A549 (cell line): Measurements from ENCODE around the gene PDGFC. TPM values are rescaled to one million over a fixed set of nuclear protein-coding genes. Genes with fewer than 3 reads are reported as not detected.

Experiments
- ATAC-seq, 2 experiments: fragments of 200-7000 bp in 1 of 2; fragments of >200 bp in 1 of 2; cut with Nextera tagmentation in 1 of 2; cut with Tn5 transposase in 1 of 2; 3 replicates each; pipeline versions ENCODE4 v1.8.0 to v1.9.1; 2018 to 2020; ENCODE audit warnings: mild to moderate bottlenecking in 1 of 2, moderate library complexity in 1 of 2
- CTCF ChIA-PET: fragments of 300-600 bp; sonication (Branson Sonifier 250); formaldehyde crosslinking; extraction: SDS; loops from one replicate; lab custom pipeline; 2021; ENCODE audit warnings: antibody characterized with exemption, inconsistent platforms; lab: Yijun Ruan, JAX
- POLR2A ChIA-PET: fragments of 350-600 bp; formaldehyde crosslinking; extraction: SDS; loops from one replicate; lab custom pipeline; 2021; ENCODE audit warnings: antibody characterized with exemption, inconsistent platforms; lab: Yijun Ruan, JAX
- DNase-seq, 2 experiments: peaks; one replicate each; pipeline versions ENCODE4 v3.0.0 to v3.0.0-alpha.2; 2011 to 2016; ENCODE audit warnings: low read depth in 1 of 2, low spot score in 1 of 2
- FAIRE-seq: peaks from 2 replicates; lab custom pipeline; 2011; peaks lifted over from hg19 to GRCh38; lab: Jason Lieb, UNC
- H3K27ac ChIP-seq, 2 experiments: fragments of >200 bp; sonication (Bioruptor Twin); formaldehyde crosslinking; 3 replicates each; pipeline ENCODE4 v1.5.1; 2016 to 2017
- H3K4me1 ChIP-seq: fragments of >200 bp; sonication (Bioruptor Twin); formaldehyde crosslinking; 3 replicates; pipeline ENCODE4 v1.6.1; 2016
- H3K4me2 ChIP-seq: fragments of >200 bp; sonication (Bioruptor Twin); formaldehyde crosslinking; 3 replicates; pipeline ENCODE4 v1.6.1; 2016
- H3K4me3 ChIP-seq: fragments of >200 bp; sonication (Bioruptor Twin); formaldehyde crosslinking; 3 replicates; pipeline ENCODE4 v1.5.1; 2016
- H3K9me3 ChIP-seq: fragments of >200 bp; sonication (Bioruptor Twin); formaldehyde crosslinking; 3 replicates; pipeline ENCODE4 v1.6.1; 2016
- BCL3 ChIP-seq: fragments of >200 bp; sonication (Bioruptor Twin); formaldehyde crosslinking; IDR thresholded peaks from 3 replicates; pipeline ENCODE4 v1.6.1; 2016
- CBX2 ChIP-seq: fragments of 200-600 bp; sonication (generic); IDR thresholded peaks from 2 replicates; pipeline ENCODE4 v1.6.1; 2016; ENCODE audit warnings: low read depth, mild to moderate bottlenecking, borderline replicate concordance
- CEBPB ChIP-seq, 2 experiments: fragments of >200 bp in 1 of 2; sonication (Bioruptor Twin) in 1 of 2; formaldehyde crosslinking in 1 of 2; IDR thresholded peaks; 2 replicates each; pipeline ENCODE4 v1.6.1; 2012 to 2016
- CHD2 ChIP-seq: fragments of 150-350 bp; IDR thresholded peaks from 2 replicates; pipeline ENCODE4 v1.6.1; 2014; ENCODE audit warnings: low read length; ENCODE audit not compliant: partially characterized antibody
- CTCF ChIP-seq: fragments of >200 bp; sonication (Bioruptor Twin); formaldehyde crosslinking; IDR thresholded peaks from 3 replicates; pipeline ENCODE4 v1.5.1; 2016
- EHF ChIP-seq: fragments of 250-450 bp; sonication (Bioruptor Pico); IDR thresholded peaks from 2 replicates; pipeline ENCODE4 v1.5.0; 2020; ENCODE audit warnings: mild to moderate bottlenecking
- ELK1 ChIP-seq: fragments of 150-350 bp; IDR thresholded peaks from 2 replicates; pipeline ENCODE4 v1.6.1; 2014; ENCODE audit warnings: low read depth, mild to moderate bottlenecking, low read length
- EP300 ChIP-seq, 2 experiments: fragments of >200 bp; sonication (Bioruptor Twin); formaldehyde crosslinking; IDR thresholded peaks; 2 replicates in 1 of 2; 3 replicates in 1 of 2; pipeline ENCODE4 v1.6.1; 2016 to 2017
- ESRRA ChIP-seq: fragments of 150-350 bp; IDR thresholded peaks from 2 replicates; pipeline ENCODE4 v1.6.1; 2014; ENCODE audit warnings: mild to moderate bottlenecking, low read length, borderline replicate concordance
- FOSB ChIP-seq: fragments of 250-450 bp; sonication (Bioruptor Pico); IDR thresholded peaks from 2 replicates; pipeline ENCODE4 v1.5.0; 2020; ENCODE audit warnings: mild to moderate bottlenecking, moderate library complexity
- FOXS1 ChIP-seq: fragments of 250-450 bp; sonication (Bioruptor Pico); IDR thresholded peaks from 2 replicates; pipeline ENCODE4 v1.5.0; 2020; ENCODE audit warnings: mild to moderate bottlenecking, moderate library complexity
- HOXA7 ChIP-seq: fragments of 250-450 bp; sonication (Bioruptor Pico); IDR thresholded peaks from 2 replicates; pipeline ENCODE4 v1.5.0; 2020; ENCODE audit warnings: mild to moderate bottlenecking, moderate library complexity
- HOXB5 ChIP-seq: fragments of 250-450 bp; sonication (Bioruptor Pico); IDR thresholded peaks from 2 replicates; pipeline ENCODE4 v1.5.0; 2020; ENCODE audit warnings: mild to moderate bottlenecking, moderate library complexity
- KDM5A ChIP-seq: fragments of 200-600 bp; sonication (generic); IDR thresholded peaks from 2 replicates; pipeline ENCODE4 v1.6.1; 2016; ENCODE audit warnings: antibody characterized with exemption, mild to moderate bottlenecking
- MAX ChIP-seq: IDR thresholded peaks from 2 replicates; pipeline ENCODE4 v1.6.1; 2012
- MYC ChIP-seq: IDR thresholded peaks from 2 replicates; pipeline ENCODE4 v1.6.1; 2012; ENCODE audit warnings: mild to moderate bottlenecking, inconsistent platforms, low read length, improper control_type of control experiment, borderline replicate concordance
- NFE2L2 ChIP-seq: fragments of 150-350 bp; conservative IDR thresholded peaks from 2 replicates; pipeline ENCODE4 v1.6.1; 2014; ENCODE audit warnings: low read length
- NPAS2 ChIP-seq: fragments of 250-450 bp; sonication (Bioruptor Pico); IDR thresholded peaks from 2 replicates; pipeline ENCODE4 v1.8.0; 2022; ENCODE audit warnings: mild to moderate bottlenecking, moderate library complexity, borderline replicate concordance
- NR3C1 ChIP-seq: fragments of >200 bp; sonication (Bioruptor Twin); formaldehyde crosslinking; IDR thresholded peaks from 3 replicates; pipeline ENCODE4 v1.6.1; 2017
- POLR2A ChIP-seq: IDR thresholded peaks from 2 replicates; pipeline ENCODE4 v1.6.1; 2012; ENCODE audit warnings: mild to moderate bottlenecking, low read length
- POLR2AphosphoS2 ChIP-seq: conservative IDR thresholded peaks from 2 replicates; pipeline ENCODE4 v1.6.1; 2012; ENCODE audit warnings: low read length, improper control_type of control experiment, inconsistent platforms
- RFX5 ChIP-seq: fragments of 450-650 bp; IDR thresholded peaks from 2 replicates; pipeline ENCODE4 v1.7.1; 2014; ENCODE audit warnings: antibody characterized with exemption, mild to moderate bottlenecking, moderate library complexity
- RNF2 ChIP-seq: fragments of 200-600 bp; sonication (generic); IDR thresholded peaks from 2 replicates; pipeline ENCODE4 v1.6.1; 2016; ENCODE audit warnings: low read depth, mild to moderate bottlenecking, antibody characterized with exemption, moderate library complexity, borderline replicate concordance
- SREBF2 ChIP-seq: fragments of 450-650 bp; IDR thresholded peaks from 2 replicates; pipeline ENCODE4 v1.6.1; 2014; ENCODE audit warnings: mild to moderate bottlenecking, moderate library complexity
- TP53 ChIP-seq: fragments of 250-450 bp; sonication (Bioruptor Pico); IDR thresholded peaks from 2 replicates; pipeline ENCODE4 v1.5.0; 2021; ENCODE audit warnings: mild to moderate bottlenecking, moderate library complexity
- ZFP36 ChIP-seq: fragments of 450-650 bp; IDR thresholded peaks from 2 replicates; pipeline ENCODE4 v1.6.1; 2014; ENCODE audit warnings: borderline replicate concordance; ENCODE audit not compliant: partially characterized antibody
- ZNF302 ChIP-seq: fragments of 250-450 bp; sonication (Bioruptor Pico); IDR thresholded peaks from 2 replicates; pipeline ENCODE4 v1.9.0; 2021; ENCODE audit warnings: inconsistent platforms, mild to moderate bottlenecking, moderate library complexity
- ZSCAN20 ChIP-seq: fragments of 250-450 bp; sonication (Bioruptor Pico); IDR thresholded peaks from 2 replicates; pipeline ENCODE4 v1.8.0; 2022; ENCODE audit warnings: mild to moderate bottlenecking, moderate library complexity
- WGBS: methylation state at CpG from one replicate; pipeline ENCODE4 v1.1.6; 2017; ENCODE audit errors: missing lambda C conversion rate; 5-methylcytosine and 5-hydroxymethylcytosine counted together
- polyA plus RNA-seq, 4 experiments: library from polyadenylated mRNA; depleted of rRNA in 3 of 4; stranded (reverse); fragments of >200 nt; fragmentation: RNase III in 1 of 4; extraction: RNeasy Plus Mini Kit Qiagen cat#74134 plus additional on column Dnase treatment in 1 of 4; gene quantifications; 2 replicates in 3 of 4; 3 replicates in 1 of 4; pipeline ENCODE4 v1.2.3, GENCODE V29; 2011 to 2017
- TF ChIP-seq, protein P1 (sequence below): fragments of 250-450 bp; sonication (Bioruptor Pico); IDR thresholded peaks from 2 replicates; pipeline ENCODE4 v1.5.0; 2020; ENCODE audit warnings: low read depth, mild to moderate bottlenecking, moderate library complexity

PDGFC gene
- polyA plus RNA-seq, 2 of the 4 experiments (the other 2 are of a cell fraction) = 3.5 to 4.1 TPM

DNA sequence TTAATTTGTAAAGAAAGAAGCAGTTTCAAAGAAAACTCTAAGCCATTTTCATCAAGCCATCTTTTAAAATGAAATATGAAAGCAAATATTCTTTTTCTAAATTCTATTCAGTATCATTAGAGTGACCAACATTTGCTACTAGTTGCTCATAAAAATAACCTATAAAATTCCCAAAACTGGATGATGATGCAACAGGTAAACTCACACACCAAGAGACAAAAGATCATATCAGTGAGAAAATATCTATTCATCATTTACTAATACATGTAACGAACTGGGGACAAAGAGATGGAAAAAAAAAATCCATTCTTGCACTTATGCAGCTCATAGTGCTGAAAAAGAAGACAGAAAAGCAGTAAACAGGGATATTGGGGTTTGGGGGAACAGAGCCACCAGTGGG, 48.1 kb downstream of the PDGFC start:
- Histone ChIP-seq H3K9me3 (no peaks in the 10 kb centered on the region), H3K4me1 (no peaks in the 10 kb centered on the region), H3K4me3 (no peak overlapping the region), H3K4me2 (no peak overlapping the region), H3K27ac (no peak overlapping the region)
- ChIA-PET CTCF (no interaction called here), POLR2A (no interaction called here)
- FAIRE-seq (no peak), ATAC-seq (no peak), DNase-seq (no peak)
- TF ChIP-seq POLR2AphosphoS2 (no peak), ZSCAN20 (CRISPR knock-in tag) (no peak), MYC (no peak), EP300 (IDR thresholded peaks at IDR 0.05) (no peak), CEBPB (IDR thresholded peaks at IDR 0.05) (no peak), HOXA7 (CRISPR knock-in tag) (no peak), HOXB5 (CRISPR knock-in tag) (no peak), POLR2A (no peak), RFX5 (no peak), KDM5A (no peak), TP53 (CRISPR knock-in tag) (no peak), ELK1 (no peak), MAX (no peak), ZNF302 (no peak), CTCF (no peak), CHD2 (no peak), RNF2 (no peak)
- TF ChIP-seq, protein P1, sequence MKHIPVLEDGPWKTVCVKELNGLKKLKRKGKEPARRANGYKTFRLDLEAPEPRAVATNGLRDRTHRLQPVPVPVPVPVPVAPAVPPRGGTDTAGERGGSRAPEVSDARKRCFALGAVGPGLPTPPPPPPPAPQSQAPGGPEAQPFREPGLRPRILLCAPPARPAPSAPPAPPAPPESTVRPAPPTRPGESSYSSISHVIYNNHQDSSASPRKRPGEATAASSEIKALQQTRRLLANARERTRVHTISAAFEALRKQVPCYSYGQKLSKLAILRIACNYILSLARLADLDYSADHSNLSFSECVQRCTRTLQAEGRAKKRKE (CRISPR knock-in tag) = no peak
- WGBS = 23% methylated on average over 1 of the region's 1 CpG

GRCh38 chr4:156915221-156915620, 56.4 kb downstream of the PDGFC start:
- Histone ChIP-seq H3K27ac (no peak overlapping the region), H3K9me3 (no peaks in the 10 kb centered on the region), H3K4me2 (no peak overlapping the region), H3K4me1 (no peaks in the 10 kb centered on the region), H3K4me3 (no peak overlapping the region)
- no peak for TF ChIP-seq EHF
- TF ChIP-seq, protein P1 (CRISPR knock-in tag) = no peak
- TF ChIP-seq SREBF2 = no peak
- no peak for TF ChIP-seq ELK1
- no peak for TF ChIP-seq CTCF
- TF ChIP-seq NFE2L2 = no peak
- TF ChIP-seq FOXS1 (CRISPR knock-in tag) = no peak
- TF ChIP-seq CBX2 = no peak
- TF ChIP-seq NR3C1 = no peak
- no peak for TF ChIP-seq ZFP36
- no peak for TF ChIP-seq ZSCAN20 (CRISPR knock-in tag)
- TF ChIP-seq FOSB (CRISPR knock-in tag) = no peak
- no peak for TF ChIP-seq ESRRA
- TF ChIP-seq NPAS2 (CRISPR knock-in tag) = no peak
- no peak for TF ChIP-seq MYC
- TF ChIP-seq BCL3 = no peak
- ATAC-seq = no peak
- WGBS = 87% methylated on average over 2 of the region's 2 CpGs
- CTCF ChIA-PET = no interaction called here
- DNase-seq = no peak
- POLR2A ChIA-PET = no interaction called here
- FAIRE-seq = no peak
